AG04449 (cell line): ENCODE results near the gene OGFR.

Experiments
- CTCF ChIA-PET: fragments of 350-600 bp; formaldehyde crosslinking; extraction: SDS; loops from one replicate; lab custom pipeline; 2021; ENCODE audit warnings: antibody characterized with exemption; lab: Yijun Ruan, JAX
- POLR2A ChIA-PET: fragments of 400-600, 350-600 bp; formaldehyde crosslinking; extraction: SDS; loops from one replicate; lab custom pipeline; 2020; ENCODE audit warnings: antibody characterized with exemption, inconsistent platforms; lab: Yijun Ruan, JAX
- DNase-seq: peaks from one replicate; pipeline ENCODE4 v3.0.0-alpha.2; 2010; ENCODE audit warnings: low read depth, low spot score
- H3K4me3 ChIP-seq: 2 replicates; pipeline ENCODE4 v1.5.1; 2011; ENCODE audit warnings: low read depth, mild to moderate bottlenecking, control low read depth, low read length
- TF ChIP-seq, protein P1 (sequence below): IDR thresholded peaks from one replicate; pipeline ENCODE4 v1.5.1; 2011; ENCODE audit warnings: mild to moderate bottlenecking, moderate library complexity, low read length, control low read depth, inconsistent platforms; ENCODE audit not compliant: insufficient read depth; ENCODE audit errors: missing control alignments

Gene OGFR

DNA sequence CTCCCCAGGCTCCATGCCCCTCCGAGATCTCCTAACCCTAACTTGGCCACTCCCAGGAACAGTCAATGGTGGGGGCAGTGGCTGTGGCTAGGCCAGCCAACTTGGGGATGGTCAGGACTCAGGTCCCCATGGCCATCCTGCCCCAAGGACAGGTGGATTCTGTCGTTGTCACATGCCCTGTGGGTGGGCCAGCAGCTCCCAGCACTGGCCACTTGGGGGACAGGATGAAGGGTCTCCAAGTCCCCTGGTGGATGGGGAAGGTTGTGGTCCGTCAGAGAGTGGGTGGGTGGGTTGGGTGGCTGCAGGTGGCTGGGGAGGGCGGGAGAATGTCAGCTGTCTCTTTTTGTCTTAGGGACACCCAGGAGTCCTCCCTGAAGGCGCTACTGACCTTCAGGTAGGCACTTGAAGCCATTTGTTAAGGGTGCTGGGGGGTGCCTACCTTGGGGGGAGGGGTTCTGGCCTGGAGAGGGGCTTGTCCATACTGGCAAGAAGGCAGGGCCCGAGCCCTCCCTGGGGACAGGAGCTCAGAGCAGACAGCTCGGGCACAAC is 17.7 kb downstream of the OGFR start:
- TF ChIP-seq, protein P1, sequence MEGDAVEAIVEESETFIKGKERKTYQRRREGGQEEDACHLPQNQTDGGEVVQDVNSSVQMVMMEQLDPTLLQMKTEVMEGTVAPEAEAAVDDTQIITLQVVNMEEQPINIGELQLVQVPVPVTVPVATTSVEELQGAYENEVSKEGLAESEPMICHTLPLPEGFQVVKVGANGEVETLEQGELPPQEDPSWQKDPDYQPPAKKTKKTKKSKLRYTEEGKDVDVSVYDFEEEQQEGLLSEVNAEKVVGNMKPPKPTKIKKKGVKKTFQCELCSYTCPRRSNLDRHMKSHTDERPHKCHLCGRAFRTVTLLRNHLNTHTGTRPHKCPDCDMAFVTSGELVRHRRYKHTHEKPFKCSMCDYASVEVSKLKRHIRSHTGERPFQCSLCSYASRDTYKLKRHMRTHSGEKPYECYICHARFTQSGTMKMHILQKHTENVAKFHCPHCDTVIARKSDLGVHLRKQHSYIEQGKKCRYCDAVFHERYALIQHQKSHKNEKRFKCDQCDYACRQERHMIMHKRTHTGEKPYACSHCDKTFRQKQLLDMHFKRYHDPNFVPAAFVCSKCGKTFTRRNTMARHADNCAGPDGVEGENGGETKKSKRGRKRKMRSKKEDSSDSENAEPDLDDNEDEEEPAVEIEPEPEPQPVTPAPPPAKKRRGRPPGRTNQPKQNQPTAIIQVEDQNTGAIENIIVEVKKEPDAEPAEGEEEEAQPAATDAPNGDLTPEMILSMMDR: no peak
- H3K4me3 ChIP-seq: no peak overlapping the region
- POLR2A ChIA-PET: no interaction called here
- CTCF ChIA-PET: interaction anchor here (0.8 to 8.2 kb wide), 6 partner anchors 10 to 189 kb away, joined by 3 to 43 read pairs (median 6); no protein-coding TSS in a partner anchor
- no peak for DNase-seq

DNA sequence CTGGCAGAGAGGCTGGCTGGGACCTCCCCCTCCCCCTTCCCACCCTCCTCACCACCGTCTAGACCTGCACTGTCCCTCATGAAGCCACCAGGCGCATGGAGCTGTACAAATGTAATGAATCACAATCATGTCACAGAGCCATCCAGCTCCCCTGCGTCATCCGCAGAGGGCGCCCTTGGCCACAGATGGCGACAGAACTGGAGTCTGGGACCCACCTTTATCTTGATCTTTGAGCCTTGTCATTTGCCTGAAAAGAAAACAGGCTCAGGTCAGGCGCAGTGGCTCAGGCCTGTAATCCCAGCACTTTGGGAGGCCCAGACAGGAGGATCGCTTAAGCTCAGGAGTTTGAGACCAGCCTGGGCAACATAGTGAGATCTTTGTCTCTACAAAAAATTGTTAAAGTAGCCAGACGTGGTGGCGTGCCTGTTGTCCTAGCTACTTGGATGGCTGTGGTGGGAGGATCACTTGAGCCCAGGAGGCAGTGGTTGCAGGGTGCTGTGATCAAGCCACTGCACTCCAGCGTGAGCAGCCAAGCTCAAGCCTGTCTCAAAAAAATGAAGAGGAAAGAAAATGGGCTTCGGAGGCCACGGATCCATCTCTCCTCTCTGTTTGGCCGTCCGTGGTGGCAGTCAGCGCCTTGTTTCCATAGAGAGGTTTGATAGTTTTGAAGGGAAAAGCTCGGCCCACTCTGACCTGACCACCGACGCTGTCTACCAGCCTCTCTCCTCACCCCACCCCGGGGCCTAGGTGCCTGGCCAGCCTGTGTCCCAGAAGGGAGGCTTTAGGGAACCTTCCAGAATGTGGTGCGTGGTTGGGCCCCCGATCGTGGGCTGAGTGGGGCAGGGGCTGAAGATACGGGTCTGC is 18.4 kb downstream of the OGFR start:
- CTCF ChIA-PET: interaction anchor here (0.8 to 8.2 kb wide), 6 partner anchors 10 to 188 kb away, joined by 3 to 43 read pairs (median 6); no protein-coding TSS in a partner anchor
- POLR2A ChIA-PET: no interaction called here
- no peak for DNase-seq
- TF ChIP-seq, protein P1: peak; percentile 35
- H3K4me3 ChIP-seq: no peak overlapping the region

DNA sequence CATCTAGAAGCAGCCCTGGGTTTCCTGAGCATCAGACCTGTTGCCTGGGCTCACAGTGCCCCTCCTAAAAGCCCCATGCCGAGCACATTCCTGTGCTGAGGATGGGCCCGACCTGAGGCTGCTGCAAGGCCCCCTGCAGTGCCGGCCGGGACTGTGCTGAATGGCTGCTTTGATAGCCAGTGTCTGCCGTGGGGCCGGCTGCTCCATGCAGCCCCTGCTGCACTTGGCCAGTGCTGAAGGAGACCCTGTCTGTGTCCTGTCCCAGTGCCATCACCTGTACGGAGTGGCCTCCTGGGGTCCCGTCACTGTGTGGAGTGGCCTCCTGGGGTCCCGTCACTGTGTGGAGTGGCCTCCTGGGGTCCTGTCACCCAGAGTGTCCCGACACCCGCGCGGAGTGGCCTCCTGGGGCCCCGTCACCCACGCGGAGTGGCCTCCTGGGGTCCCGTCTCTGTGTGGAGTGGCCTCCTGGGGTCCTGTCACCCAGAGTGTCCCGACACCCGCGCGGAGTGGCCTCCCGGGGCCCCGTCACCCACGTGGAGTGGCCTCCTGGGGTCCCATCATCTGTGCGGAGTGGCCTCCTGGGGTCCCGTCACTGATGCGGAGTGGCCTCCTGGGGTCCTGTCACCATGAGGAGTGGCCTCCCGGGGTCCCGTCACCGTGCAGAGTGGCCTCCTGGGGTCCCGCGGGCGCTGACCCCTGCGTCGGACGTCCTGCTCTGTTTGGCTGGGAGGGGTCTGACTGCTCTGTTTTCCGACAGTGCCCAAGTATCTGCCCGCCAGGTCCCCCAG is 19.2 kb downstream of the OGFR start:
- ChIA-PET POLR2A (no interaction called here), CTCF (interaction anchor here (1.1 to 8.2 kb wide), 5 partner anchors 9 to 188 kb away, joined by 3 to 43 read pairs (median 4); no protein-coding TSS in a partner anchor)
- DNase-seq: no peak
- TF ChIP-seq, protein P1: no peak
- no peak overlapping the region for H3K4me3 ChIP-seq

DNA sequence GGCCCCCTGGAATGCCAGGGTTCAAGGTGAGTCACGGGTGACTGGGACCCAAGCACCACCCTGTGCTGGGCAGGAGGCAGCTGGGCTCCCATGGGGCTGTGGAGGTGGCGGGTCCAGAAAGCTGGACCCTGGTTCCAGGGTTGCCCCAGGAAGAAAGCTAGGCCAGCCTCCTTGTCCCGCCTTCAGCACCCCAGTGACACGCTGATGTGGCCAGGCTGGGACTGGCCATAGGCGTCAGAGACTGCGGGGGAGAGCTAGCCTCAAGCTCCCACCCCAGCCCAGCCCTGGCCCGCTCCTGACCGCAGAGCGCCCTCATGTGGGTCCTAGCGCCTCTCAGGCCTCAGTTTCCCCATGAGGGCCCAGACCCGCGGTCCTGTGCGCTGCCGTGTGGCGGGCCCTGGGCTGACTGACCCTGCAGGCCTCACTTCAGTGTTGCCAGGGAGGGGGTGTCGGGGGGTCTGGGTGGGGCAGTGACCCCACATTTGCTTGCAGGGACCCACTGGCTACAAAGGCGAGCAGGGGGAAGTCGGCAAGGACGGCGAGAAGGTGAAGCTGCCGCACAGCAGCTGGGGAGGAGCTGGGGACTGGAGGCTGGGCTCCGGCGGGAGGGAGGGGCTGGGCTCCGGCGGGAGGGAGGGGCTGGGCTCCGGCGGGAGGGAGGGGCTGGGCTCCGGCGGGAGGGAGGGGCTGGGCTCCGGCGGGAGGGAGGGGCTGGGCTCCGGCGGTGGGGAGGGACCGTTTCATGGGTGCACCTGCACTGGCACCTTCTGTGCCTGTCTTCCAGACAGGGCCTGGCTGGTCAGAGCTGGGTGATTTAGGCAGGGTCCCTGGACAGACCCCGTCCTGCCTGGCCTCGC is 20.1 kb downstream of the OGFR start:
- POLR2A ChIA-PET: no interaction called here
- no peak overlapping the region for H3K4me3 ChIP-seq
- no peak for DNase-seq
- CTCF ChIA-PET: interaction anchor here (1.1 to 8.2 kb wide), 3 partner anchors 11 to 75 kb away, joined by 3 to 43 read pairs (median 3); no protein-coding TSS in a partner anchor
- TF ChIP-seq, protein P1: no peak

DNA sequence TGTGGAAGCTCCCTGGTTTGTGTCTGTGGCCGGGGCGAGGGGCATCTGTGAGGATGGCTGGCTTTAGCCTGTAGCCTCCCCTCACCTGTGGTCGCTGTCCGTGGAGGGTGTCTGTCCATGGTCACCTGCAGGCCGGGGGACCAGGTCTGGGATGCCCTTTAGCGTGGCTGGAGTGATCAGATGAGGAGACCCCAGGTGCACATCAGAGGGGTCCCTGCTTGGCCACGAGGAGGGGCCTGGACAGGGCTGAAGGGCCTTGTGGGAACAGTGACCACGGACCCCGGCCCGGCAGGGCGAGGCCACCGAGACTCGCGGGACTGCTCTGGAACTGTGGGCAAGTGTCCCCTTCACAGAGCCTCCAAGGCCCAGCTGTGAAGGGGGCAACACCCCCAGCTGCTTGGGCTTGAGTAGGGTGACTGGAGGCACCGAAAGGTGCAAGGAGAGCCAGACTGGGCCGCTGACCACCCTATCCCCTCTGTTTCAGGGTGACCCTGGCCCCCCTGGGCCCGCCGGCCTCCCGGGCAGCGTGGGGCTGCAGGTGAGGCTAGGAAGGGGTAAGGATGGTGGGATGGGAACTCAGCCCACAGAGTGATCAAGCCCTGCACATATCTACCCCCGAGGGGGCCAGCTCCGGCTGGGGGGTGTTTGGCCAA is 20.8 kb downstream of the OGFR start:
- ChIA-PET POLR2A (no interaction called here), CTCF (interaction anchor here (1.1 to 8.2 kb wide), 2 partner anchors 11 to 17 kb away, joined by 3 to 43 read pairs; no protein-coding TSS in a partner anchor)
- TF ChIP-seq, protein P1: no peak
- H3K4me3 ChIP-seq: no peak overlapping the region
- no peak for DNase-seq
